ENCODE data around the gene NRDC. TPM values are rescaled to one million over a fixed set of nuclear protein-coding genes. Genes with fewer than 3 reads are reported as not detected.

The NRDC gene
- total RNA-seq, 1 donor from 2014 or later, result 94.3 TPM

DNA sequence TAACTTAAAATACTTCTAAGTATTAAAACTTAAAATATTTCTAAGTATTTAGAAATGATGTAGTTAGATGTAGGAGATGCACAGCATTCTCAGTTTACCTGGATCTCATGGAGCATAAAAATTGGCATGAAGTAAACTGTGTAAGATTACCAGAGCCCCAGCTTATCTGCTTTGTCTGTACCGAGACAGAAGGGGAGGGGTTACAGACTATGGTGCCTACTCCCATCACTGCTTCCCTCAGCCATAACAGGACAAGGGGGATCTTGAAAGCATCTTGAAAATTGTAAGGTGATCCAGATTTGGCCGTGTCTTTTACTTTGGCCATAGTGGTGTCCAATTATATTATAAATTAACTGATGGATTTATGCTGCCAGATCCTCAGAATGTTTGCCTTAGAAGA lies 18.8 kb downstream of the NRDC start:
- H3K27me3 ChIP-seq, result no peaks in the 10 kb centered on the region
- H3K4me3 ChIP-seq, result no peak overlapping the region
- H3K4me1 ChIP-seq, result peaks cover 18% of the 10 kb centered on the region
- H3K9me3 ChIP-seq, result no peaks in the 10 kb centered on the region
- no peaks in the 10 kb centered on the region for H3K36me3 ChIP-seq
- TF ChIP-seq POLR2A (IDR thresholded peaks at IDR 0.05) (no peak), POLR2AphosphoS5 (IDR thresholded peaks at IDR 0.05; ENCODE audit: insufficient read depth in 1 of 2, low read depth in 1 of 2) (no peak)
- TF ChIP-seq, protein P1, sequence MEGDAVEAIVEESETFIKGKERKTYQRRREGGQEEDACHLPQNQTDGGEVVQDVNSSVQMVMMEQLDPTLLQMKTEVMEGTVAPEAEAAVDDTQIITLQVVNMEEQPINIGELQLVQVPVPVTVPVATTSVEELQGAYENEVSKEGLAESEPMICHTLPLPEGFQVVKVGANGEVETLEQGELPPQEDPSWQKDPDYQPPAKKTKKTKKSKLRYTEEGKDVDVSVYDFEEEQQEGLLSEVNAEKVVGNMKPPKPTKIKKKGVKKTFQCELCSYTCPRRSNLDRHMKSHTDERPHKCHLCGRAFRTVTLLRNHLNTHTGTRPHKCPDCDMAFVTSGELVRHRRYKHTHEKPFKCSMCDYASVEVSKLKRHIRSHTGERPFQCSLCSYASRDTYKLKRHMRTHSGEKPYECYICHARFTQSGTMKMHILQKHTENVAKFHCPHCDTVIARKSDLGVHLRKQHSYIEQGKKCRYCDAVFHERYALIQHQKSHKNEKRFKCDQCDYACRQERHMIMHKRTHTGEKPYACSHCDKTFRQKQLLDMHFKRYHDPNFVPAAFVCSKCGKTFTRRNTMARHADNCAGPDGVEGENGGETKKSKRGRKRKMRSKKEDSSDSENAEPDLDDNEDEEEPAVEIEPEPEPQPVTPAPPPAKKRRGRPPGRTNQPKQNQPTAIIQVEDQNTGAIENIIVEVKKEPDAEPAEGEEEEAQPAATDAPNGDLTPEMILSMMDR (IDR thresholded peaks at IDR 0.05), result no peak
- intact Hi-C loops (cut with DNase I), result no loop called here
- DNase-seq (ENCODE audit: extremely low spot score in 2 of 2), result no peak
- no peak overlapping the region for H3K27ac ChIP-seq

DNA sequence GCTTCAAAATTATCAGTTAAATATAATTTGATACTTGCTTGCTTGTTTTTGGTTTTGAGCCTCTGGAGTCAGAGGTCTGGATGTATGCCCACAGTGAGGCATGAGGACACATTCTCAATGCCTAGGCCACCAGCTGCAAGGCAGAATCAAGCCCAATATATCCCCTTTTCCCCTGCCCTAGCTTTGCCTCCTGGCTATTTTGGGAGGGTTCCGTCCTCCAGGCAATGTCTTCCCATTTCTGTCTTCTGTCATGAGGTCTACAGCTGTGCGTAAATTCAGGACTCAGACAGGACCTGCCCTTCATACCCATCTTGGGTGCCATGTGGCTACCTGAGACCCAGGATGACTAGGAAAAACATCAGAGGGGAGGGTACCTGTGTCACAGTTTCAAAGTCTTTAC lies 19.2 kb downstream of the NRDC start:
- intact Hi-C loops (cut with DNase I), result no loop called here

DNA sequence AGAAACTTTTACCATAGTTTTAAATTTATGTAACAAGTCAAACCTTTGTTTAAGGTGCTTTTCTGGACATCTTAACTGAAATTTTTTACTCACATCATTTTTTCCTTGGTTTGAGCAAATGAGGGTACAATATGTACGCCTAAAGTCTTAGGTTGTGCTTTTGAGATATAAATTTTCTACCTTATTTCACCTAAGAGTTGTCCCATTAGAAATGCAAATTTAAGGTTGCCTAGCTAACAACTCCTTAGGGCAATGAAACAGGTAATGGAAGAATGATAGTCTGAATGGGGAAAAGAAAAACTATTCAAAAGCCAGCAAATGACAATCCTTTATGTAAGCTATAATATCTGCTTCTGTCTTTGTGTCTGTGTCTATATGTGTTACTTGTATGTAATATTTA lies 19.6 kb downstream of the NRDC start:
- H3K27ac ChIP-seq, result no peak overlapping the region
- TF ChIP-seq, protein P1 (IDR thresholded peaks at IDR 0.05), result no peak
- TF ChIP-seq POLR2AphosphoS5 (IDR thresholded peaks at IDR 0.05; ENCODE audit: insufficient read depth in 1 of 2, low read depth in 1 of 2), result no peak
- no peak for TF ChIP-seq POLR2A (IDR thresholded peaks at IDR 0.05)
- intact Hi-C loops (cut with DNase I), result no loop called here
- DNase-seq (ENCODE audit: extremely low spot score in 2 of 2), result no peak
- no peaks in the 10 kb centered on the region for H3K9me3 ChIP-seq
- H3K36me3 ChIP-seq, result no peaks in the 10 kb centered on the region
- peaks cover 18% of the 10 kb centered on the region for H3K4me1 ChIP-seq
- H3K4me3 ChIP-seq, result no peak overlapping the region
- no peaks in the 10 kb centered on the region for H3K27me3 ChIP-seq

More for the DNA sequence above, 19.2 kb downstream of the NRDC start:
- Histone ChIP-seq H3K27me3 (no peaks in the 10 kb centered on the region), H3K36me3 (no peaks in the 10 kb centered on the region), H3K27ac (no peak overlapping the region), H3K4me1 (peaks cover 18% of the 10 kb centered on the region), H3K9me3 (no peaks in the 10 kb centered on the region), H3K4me3 (no peak overlapping the region)
- TF ChIP-seq, protein P1 (IDR thresholded peaks at IDR 0.05), result no peak
- no peak for TF ChIP-seq POLR2A (IDR thresholded peaks at IDR 0.05)
- no peak for TF ChIP-seq POLR2AphosphoS5 (IDR thresholded peaks at IDR 0.05; ENCODE audit: insufficient read depth in 1 of 2, low read depth in 1 of 2)
- no peak for DNase-seq (ENCODE audit: extremely low spot score in 2 of 2)

DNA sequence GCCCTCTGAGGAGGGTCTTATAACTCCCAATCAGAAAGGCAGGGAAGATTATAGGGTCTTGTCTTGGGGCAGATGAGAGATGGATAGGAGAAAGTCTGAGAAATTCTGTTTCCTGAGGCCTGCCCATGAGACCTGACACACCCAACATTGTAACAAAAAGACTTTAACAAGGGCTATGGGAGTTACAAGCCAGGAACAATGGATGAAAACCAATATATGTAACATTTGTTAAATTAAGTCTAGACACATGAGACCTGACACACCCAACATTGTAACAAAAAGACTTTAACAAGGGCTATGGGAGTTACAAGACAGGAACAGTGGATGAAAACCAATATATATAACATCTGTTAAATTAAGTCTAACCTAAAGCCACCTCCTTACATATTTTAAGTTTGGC lies 21.8 kb downstream of the NRDC start:
- no peaks in the 10 kb centered on the region for H3K27me3 ChIP-seq
- intact Hi-C loops (cut with DNase I), result no loop called here
- DNase-seq (ENCODE audit: extremely low spot score in 2 of 2), result no peak
- H3K27ac ChIP-seq, result no peak overlapping the region
- H3K4me1 ChIP-seq, result peaks cover 18% of the 10 kb centered on the region
- TF ChIP-seq, protein P1 (IDR thresholded peaks at IDR 0.05), result no peak
- TF ChIP-seq POLR2A (IDR thresholded peaks at IDR 0.05) (no peak), POLR2AphosphoS5 (IDR thresholded peaks at IDR 0.05; ENCODE audit: insufficient read depth in 1 of 2, low read depth in 1 of 2) (no peak)
- H3K36me3 ChIP-seq, result no peaks in the 10 kb centered on the region
- no peak overlapping the region for H3K4me3 ChIP-seq
- H3K9me3 ChIP-seq, result no peaks in the 10 kb centered on the region

DNA sequence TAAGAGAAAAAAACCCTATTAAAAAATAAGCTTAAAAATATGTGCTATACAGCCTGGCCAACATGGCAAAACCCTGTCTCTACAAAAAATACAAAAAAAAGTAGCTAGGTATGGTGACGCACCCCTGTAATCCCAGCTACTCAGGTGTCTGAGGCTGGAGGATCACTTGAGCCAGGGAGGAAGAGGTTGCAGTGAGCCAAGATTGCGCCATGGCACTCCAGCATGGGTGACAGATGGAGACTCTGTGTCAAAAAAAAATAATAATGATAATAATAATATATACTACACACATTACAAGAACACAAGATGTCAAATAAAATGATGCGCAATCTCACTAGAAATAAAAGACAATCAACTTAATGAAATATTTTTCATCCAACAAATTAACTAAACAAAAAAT lies 22.9 kb downstream of the NRDC start:
- no peak overlapping the region for H3K4me3 ChIP-seq
- H3K4me1 ChIP-seq, result peaks cover 23% of the 10 kb centered on the region
- TF ChIP-seq POLR2AphosphoS5 (IDR thresholded peaks at IDR 0.05; ENCODE audit: insufficient read depth in 1 of 2, low read depth in 1 of 2) (no peak), POLR2A (IDR thresholded peaks at IDR 0.05) (no peak)
- TF ChIP-seq, protein P1 (IDR thresholded peaks at IDR 0.05), result no peak
- no peaks in the 10 kb centered on the region for H3K36me3 ChIP-seq
- H3K27ac ChIP-seq, result no peak overlapping the region
- intact Hi-C loops (cut with DNase I), result no loop called here
- H3K9me3 ChIP-seq, result no peaks in the 10 kb centered on the region
- no peaks in the 10 kb centered on the region for H3K27me3 ChIP-seq
- no peak for DNase-seq (ENCODE audit: extremely low spot score in 2 of 2)

Measured in vagina (tissue), 2 donors.